Hematopoietic multipotent progenitor cell treated with erythropoietin and hydrocortisone succinate and interleukin-3 and kit ligand, for 4 days (in vitro differentiated cells): ENCODE data around the gene DLGAP5.

Experiments
- DNase-seq: peaks from one replicate; pipeline ENCODE4 v3.0.0-alpha.2; 2015

The DLGAP5 gene

GRCh38 chr14:55111122-55111708 lies 80.2 kb downstream of the DLGAP5 start:
- DNase-seq: no peak

GRCh38 chr14:55109836-55110235 lies 81.5 kb downstream of the DLGAP5 start:
- DNase-seq: no peak

- peak; percentile 82 for DNase-seq
Measured at GRCh38 chr14:55107766-55108554, 83.4 kb downstream of the DLGAP5 start.

GRCh38 chr14:55105991-55106390 lies 85.4 kb downstream of the DLGAP5 start:
- DNase-seq: no peak

- DNase-seq: no peak
Measured at GRCh38 chr14:55103971-55104954, 87.1 kb downstream of the DLGAP5 start.

GRCh38 chr14:55103005-55103640 lies 88.3 kb downstream of the DLGAP5 start:
- DNase-seq: peak; percentile 74

- DNase-seq: peak; percentile 87
Measured at GRCh38 chr14:55102141-55102621, 89.2 kb downstream of the DLGAP5 start.

GRCh38 chr14:55101698-55102097 lies 89.7 kb downstream of the DLGAP5 start:
- DNase-seq: no peak

GRCh38 chr14:55099756-55100155 lies 91.6 kb downstream of the DLGAP5 start:
- no peak for DNase-seq

GRCh38 chr14:55098561-55098898 lies 92.9 kb downstream of the DLGAP5 start:
- DNase-seq: no peak
